ENCODE measurements around the gene SNRPD2. TPM values are rescaled to one million over a fixed set of nuclear protein-coding genes. Genes with fewer than 3 reads are reported as not detected.

SNRPD2 gene
- total RNA-seq, 1 donor from 2014 or later = 180 TPM

DNA sequence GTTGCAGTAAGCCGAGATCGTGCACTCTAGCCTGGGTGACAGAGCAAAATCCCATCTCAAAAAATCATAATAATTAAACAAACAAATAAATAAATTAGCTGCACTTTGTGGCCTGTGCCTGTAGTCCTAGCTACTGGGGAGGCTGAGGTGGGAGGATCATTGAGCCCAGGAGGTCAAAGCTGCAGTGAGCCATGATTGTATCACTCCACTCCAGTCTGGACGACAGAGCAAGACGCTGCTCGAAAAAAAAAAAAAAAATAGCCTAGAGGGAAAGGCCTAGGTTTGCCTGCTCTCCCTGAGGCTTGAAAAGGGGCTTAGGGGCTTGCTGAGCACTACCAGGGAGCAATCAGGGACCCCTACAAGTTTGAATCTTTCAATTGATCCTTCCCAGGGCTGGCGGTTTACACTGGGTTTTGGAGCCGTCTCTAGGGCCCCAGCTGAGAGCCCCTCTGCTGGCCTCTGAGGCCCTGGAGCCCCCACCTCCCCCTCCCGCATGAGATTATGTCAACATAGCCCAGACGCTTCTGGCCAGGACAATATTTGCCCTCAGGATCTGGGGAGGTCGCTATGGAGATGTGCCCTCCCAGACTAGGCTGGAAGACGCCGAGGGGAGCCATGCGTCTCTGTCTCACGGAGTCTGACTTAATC, 34.1 kb downstream of the SNRPD2 start:
- H3K4me3 ChIP-seq = no peak overlapping the region
- H3K4me1 ChIP-seq = no peaks in the 10 kb centered on the region
- no peaks in the 10 kb centered on the region for H3K36me3 ChIP-seq
- no peak for DNase-seq (ENCODE audit: extremely low spot score in 2 of 2)
- no peaks in the 10 kb centered on the region for H3K27me3 ChIP-seq
- TF ChIP-seq POLR2AphosphoS5 (IDR thresholded peaks at IDR 0.05; ENCODE audit: insufficient read depth in 1 of 2, low read depth in 1 of 2) (no peak), POLR2A (IDR thresholded peaks at IDR 0.05) (no peak)
- TF ChIP-seq, protein P1, sequence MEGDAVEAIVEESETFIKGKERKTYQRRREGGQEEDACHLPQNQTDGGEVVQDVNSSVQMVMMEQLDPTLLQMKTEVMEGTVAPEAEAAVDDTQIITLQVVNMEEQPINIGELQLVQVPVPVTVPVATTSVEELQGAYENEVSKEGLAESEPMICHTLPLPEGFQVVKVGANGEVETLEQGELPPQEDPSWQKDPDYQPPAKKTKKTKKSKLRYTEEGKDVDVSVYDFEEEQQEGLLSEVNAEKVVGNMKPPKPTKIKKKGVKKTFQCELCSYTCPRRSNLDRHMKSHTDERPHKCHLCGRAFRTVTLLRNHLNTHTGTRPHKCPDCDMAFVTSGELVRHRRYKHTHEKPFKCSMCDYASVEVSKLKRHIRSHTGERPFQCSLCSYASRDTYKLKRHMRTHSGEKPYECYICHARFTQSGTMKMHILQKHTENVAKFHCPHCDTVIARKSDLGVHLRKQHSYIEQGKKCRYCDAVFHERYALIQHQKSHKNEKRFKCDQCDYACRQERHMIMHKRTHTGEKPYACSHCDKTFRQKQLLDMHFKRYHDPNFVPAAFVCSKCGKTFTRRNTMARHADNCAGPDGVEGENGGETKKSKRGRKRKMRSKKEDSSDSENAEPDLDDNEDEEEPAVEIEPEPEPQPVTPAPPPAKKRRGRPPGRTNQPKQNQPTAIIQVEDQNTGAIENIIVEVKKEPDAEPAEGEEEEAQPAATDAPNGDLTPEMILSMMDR (IDR thresholded peaks at IDR 0.05) = no peak
- no peaks in the 10 kb centered on the region for H3K9me3 ChIP-seq
- intact Hi-C loops (cut with DNase I) = no loop called here
- H3K27ac ChIP-seq = no peak overlapping the region

DNA sequence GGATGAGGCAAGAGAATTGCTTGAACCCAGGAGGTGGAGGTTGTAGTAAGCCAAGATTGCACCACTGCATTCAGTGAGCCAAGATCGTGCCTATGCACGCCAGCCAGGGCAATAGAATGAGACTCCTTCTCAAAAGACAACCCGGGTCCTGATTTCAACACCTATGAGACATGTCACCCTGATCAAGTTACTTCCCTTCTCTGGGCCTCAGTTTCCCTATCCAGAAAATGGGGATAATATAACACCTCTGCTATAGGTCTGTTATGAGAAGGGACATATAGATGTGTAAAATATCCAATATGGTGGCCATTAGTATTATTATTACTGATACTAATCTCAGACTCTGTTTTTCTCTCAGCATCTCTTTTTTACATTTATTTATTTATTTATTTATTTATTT, 36.7 kb downstream of the SNRPD2 start:
- no peaks in the 10 kb centered on the region for H3K36me3 ChIP-seq
- TF ChIP-seq, protein P1 (IDR thresholded peaks at IDR 0.05) = no peak
- TF ChIP-seq POLR2A (IDR thresholded peaks at IDR 0.05) (no peak), POLR2AphosphoS5 (IDR thresholded peaks at IDR 0.05; ENCODE audit: insufficient read depth in 1 of 2, low read depth in 1 of 2) (no peak)
- intact Hi-C loops (cut with DNase I) = no loop called here
- no peak for DNase-seq (ENCODE audit: extremely low spot score in 2 of 2)
- H3K4me1 ChIP-seq = no peaks in the 10 kb centered on the region
- no peaks in the 10 kb centered on the region for H3K9me3 ChIP-seq
- H3K27ac ChIP-seq = no peak overlapping the region
- H3K4me3 ChIP-seq = no peak overlapping the region
- no peaks in the 10 kb centered on the region for H3K27me3 ChIP-seq

DNA sequence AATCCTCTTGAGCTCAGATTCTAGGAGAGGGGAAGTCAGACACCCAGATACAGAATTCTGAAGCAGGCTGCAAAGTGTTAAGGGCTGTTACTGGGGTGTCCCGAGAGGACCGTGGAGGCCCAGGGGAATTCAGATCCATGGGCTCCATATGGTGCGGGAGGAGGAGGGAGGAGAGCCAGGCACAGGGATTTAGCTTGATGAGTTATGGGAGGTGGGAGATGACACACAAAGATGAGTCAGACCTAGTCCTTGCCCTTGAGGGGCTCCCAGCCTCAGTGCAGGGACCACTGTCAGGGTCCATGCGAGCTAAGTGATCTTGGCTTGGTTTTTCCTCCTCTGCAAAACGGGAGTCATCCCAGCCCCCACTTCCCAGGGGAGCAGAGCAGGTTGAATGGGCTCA, 38.1 kb downstream of the SNRPD2 start:
- no peaks in the 10 kb centered on the region for H3K4me1 ChIP-seq
- no peak overlapping the region for H3K27ac ChIP-seq
- no peaks in the 10 kb centered on the region for H3K9me3 ChIP-seq
- DNase-seq (ENCODE audit: extremely low spot score in 2 of 2) = no peak
- H3K4me3 ChIP-seq = no peak overlapping the region
- no peaks in the 10 kb centered on the region for H3K36me3 ChIP-seq
- H3K27me3 ChIP-seq = no peaks in the 10 kb centered on the region
- TF ChIP-seq, protein P1 (IDR thresholded peaks at IDR 0.05) = no peak
- TF ChIP-seq POLR2A (IDR thresholded peaks at IDR 0.05) = no peak
- no peak for TF ChIP-seq POLR2AphosphoS5 (IDR thresholded peaks at IDR 0.05; ENCODE audit: insufficient read depth in 1 of 2, low read depth in 1 of 2)
- intact Hi-C loops (cut with DNase I) = no loop called here

DNA sequence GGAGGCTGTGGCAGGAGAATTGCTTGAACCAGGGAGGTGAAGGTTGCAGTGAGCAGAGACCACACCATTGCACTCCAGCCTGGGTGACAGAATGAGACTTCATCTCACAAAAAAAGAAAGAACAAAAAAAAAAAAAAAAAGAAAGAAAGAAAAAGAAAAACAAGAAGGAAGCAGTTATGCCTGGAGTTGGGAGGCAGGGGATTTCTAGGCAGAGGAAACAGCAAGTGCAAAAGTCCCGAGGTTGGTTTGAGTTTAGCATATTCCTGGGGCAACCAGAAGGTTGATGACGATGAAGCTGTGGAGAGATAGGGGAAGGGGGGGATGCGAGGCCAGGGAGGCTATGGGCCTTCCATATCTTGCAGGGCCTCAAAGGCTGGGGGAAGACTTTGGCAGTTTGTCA, 41.0 kb downstream of the SNRPD2 start:
- H3K4me1 ChIP-seq = peaks cover 8% of the 10 kb centered on the region
- H3K36me3 ChIP-seq = no peaks in the 10 kb centered on the region
- no peaks in the 10 kb centered on the region for H3K27me3 ChIP-seq
- H3K9me3 ChIP-seq = no peaks in the 10 kb centered on the region
- no peak overlapping the region for H3K27ac ChIP-seq
- intact Hi-C loops (cut with DNase I) = no loop called here
- TF ChIP-seq POLR2AphosphoS5 (IDR thresholded peaks at IDR 0.05; ENCODE audit: insufficient read depth in 1 of 2, low read depth in 1 of 2) = no peak
- TF ChIP-seq, protein P1 (IDR thresholded peaks at IDR 0.05) = no peak
- TF ChIP-seq POLR2A (IDR thresholded peaks at IDR 0.05) = no peak
- no peak overlapping the region for H3K4me3 ChIP-seq
- no peak for DNase-seq (ENCODE audit: extremely low spot score in 2 of 2)

DNA sequence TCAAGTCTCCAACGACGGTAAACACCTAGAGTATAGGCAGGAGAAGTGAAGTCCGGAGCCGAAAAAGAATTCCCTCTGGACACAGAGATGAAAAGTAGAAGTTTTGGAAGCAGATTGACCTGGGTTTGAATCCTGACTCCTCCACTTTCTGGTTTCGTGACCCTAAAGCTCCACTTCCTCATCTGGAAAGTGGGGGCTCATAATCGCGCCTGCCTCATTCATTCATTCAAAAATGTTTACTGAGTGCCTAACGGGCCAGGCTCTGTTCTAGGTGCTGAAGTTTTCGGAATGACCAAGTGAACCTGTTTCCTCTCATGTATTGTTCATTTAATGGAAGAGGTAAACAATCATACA, 45.4 kb downstream of the SNRPD2 start:
- intact Hi-C loops (cut with DNase I) = no loop called here
- no peak for TF ChIP-seq POLR2A (IDR thresholded peaks at IDR 0.05)
- no peak for TF ChIP-seq POLR2AphosphoS5 (IDR thresholded peaks at IDR 0.05; ENCODE audit: insufficient read depth in 1 of 2, low read depth in 1 of 2)
- TF ChIP-seq, protein P1 (IDR thresholded peaks at IDR 0.05) = no peak
- Histone ChIP-seq H3K27me3 (no peaks in the 10 kb centered on the region), H3K27ac (no peak overlapping the region), H3K4me3 (peak overlapping the region; percentile 27 to 38), H3K9me3 (no peaks in the 10 kb centered on the region), H3K4me1 (peaks cover 40% of the 10 kb centered on the region), H3K36me3 (no peaks in the 10 kb centered on the region)
- DNase-seq (ENCODE audit: extremely low spot score in 2 of 2) = no peak

Measured in vagina (tissue), 2 donors.